Measurements from ENCODE around the gene TXNRD1.
"Not testable (repeated sequence)": the region's sequence is repeated elsewhere in the genome, so short reads cannot be mapped to it uniquely, and the experiment has no call there.

TXNRD1 gene

GRCh38 chr12:104172570-104172947 is 43.0 kb upstream of the TXNRD1 start:
- TF ChIP-seq CTCF (conservative IDR thresholded peaks at IDR 0.05; ENCODE audit: control insufficient read depth, insufficient read depth, low read depth, low read length): no peak
- no peak overlapping the region for H3K4me3 ChIP-seq (ENCODE audit: control insufficient read depth, low read depth, low read length)
- DNase-seq (ENCODE audit: low read depth): no peak

GRCh38 chr12:104173804-104174203 is 41.8 kb upstream of the TXNRD1 start:
- DNase-seq (ENCODE audit: low read depth); H3K4me3 ChIP-seq (ENCODE audit: control insufficient read depth, low read depth, low read length): not testable (repeated sequence)

GRCh38 chr12:104175726-104176247 is 39.8 kb upstream of the TXNRD1 start:
- no peak for TF ChIP-seq CTCF (conservative IDR thresholded peaks at IDR 0.05; ENCODE audit: control insufficient read depth, insufficient read depth, low read depth, low read length)
- no peak overlapping the region for H3K4me3 ChIP-seq (ENCODE audit: control insufficient read depth, low read depth, low read length)
- DNase-seq (ENCODE audit: low read depth): no peak

DNA sequence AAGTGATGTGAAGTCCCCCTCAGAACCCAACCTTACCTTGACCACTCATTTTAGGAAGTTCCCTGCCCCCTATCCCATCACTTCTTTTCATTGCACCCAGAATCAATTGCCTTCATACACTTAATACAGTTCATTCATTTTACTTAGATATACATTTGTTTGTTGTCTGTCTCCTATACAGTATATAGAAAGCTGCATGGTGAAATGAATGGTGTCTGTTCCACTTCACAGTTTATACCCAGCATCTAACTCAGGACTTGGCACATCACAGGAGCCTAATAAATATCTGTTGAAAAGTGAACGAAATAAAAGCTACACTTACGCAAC is 38.3 kb upstream of the TXNRD1 start:
- TF ChIP-seq CTCF (conservative IDR thresholded peaks at IDR 0.05; ENCODE audit: control insufficient read depth, insufficient read depth, low read depth, low read length): no peak
- no peak overlapping the region for H3K4me3 ChIP-seq (ENCODE audit: control insufficient read depth, low read depth, low read length)
- no peak for DNase-seq (ENCODE audit: low read depth)

DNA sequence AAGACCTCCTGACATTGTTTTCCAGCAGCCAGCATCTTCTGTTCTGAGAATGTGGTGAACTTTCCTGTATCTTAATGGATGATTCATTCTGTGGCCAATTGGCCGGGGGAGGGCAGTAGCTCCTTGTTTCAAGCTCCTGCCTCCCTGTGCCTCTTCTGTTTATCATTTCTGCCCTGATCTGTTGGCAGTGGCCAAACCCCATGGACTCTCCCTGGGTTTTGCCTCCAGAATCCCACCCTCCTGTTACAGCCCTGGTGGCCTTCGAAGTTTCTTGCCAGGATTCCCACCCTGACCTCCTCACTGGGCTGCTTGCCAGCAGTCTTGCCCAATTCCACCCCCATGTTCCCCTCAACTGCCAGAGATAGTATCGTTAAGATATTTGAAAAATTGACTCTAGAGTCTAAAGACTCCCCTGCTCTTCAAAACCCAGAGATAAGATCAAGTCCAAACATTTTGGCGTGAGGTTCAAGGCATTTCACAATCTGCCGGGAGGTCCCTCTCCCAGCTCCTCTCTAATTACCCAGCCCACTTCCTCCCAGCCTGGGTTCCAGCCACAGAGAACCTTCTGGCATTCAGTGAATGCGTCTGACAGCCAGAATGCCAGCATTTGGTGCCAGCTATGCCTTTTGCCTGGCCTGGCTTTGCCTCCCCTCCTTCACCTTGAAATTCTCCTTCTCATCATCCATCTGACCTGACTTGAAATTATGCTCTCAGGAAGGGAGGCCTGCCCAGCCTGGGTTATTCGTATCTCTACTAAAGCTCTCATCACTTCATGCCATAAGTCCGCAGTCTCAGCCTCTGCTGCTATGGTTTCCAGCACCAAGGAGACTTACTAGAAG is 37.7 kb upstream of the TXNRD1 start:
- no peak overlapping the region for H3K4me3 ChIP-seq (ENCODE audit: control insufficient read depth, low read depth, low read length)
- peak; percentile 99 for DNase-seq (ENCODE audit: low read depth)
- TF ChIP-seq CTCF (conservative IDR thresholded peaks at IDR 0.05; ENCODE audit: control insufficient read depth, insufficient read depth, low read depth, low read length): peak; percentile 35

DNA sequence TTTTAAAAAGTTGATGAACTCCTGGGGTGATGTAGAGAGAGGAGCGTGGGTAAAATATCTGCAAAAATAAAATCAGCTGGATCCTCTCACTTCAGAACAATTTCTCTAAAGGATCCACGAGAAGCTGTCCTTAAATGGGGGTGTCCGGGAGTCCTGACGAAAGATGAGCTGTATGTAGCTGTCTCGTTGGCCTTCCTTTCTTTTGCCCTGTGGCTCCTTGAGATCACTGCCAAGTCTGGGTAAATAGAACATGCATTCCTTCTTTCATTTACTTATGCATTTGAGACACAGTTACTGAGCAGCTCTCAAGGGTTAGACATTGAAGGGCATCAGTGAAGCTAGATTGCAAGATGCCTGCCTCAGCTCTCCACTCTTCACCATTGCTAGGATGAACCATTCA is 35.2 kb upstream of the TXNRD1 start:
- TF ChIP-seq CTCF (conservative IDR thresholded peaks at IDR 0.05; ENCODE audit: control insufficient read depth, insufficient read depth, low read depth, low read length): no peak
- no peak overlapping the region for H3K4me3 ChIP-seq (ENCODE audit: control insufficient read depth, low read depth, low read length)
- DNase-seq (ENCODE audit: low read depth): no peak

DNA sequence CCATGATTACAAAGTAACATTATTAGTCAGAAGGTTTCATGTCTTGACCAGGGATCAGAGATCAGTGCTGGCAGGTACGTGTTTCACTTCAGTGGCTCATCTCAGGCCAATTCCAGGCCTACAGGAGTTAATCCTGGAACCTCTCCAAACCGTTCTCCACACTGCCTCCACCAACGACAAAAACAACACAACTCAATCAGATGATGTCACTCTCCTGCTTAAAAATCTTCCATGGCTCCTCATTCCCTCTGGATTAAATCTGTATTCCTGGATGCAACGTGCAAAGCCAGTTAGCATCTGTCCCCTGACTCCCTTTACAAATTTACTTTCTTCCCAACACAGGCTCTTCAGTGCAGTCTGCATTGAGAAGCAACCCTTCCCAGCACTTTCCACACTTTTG is 34.3 kb upstream of the TXNRD1 start:
- DNase-seq (ENCODE audit: low read depth): peak; percentile 89
- H3K4me3 ChIP-seq (ENCODE audit: control insufficient read depth, low read depth, low read length): no peak overlapping the region
- no peak for TF ChIP-seq CTCF (conservative IDR thresholded peaks at IDR 0.05; ENCODE audit: control insufficient read depth, insufficient read depth, low read depth, low read length)
